ENCODE results near the gene HORMAD2.

The HORMAD2 gene

DNA sequence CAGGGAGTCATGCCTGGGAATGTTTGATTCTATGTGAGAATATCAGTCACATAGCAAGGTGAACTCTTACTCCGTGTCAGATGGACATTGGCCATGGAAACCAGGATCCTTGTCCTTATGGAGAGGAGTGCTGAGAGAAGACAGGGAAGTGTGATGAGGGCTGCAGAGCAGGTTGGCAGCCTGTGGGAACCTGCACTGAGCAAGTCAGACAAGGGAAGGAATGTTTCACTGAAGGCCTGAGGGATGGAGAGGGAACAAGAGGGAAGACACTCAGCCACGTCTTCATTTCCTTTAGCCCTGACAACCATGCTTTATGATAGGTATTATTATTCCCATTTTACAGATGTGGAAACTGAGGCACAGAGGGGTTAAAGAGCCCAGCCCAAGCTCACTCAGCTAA is 38.4 kb upstream of the HORMAD2 start:
- H3K4me1 ChIP-seq (ENCODE audit: insufficient read depth, low read length, poor library complexity, severe bottlenecking): peaks cover 19% of the 10 kb centered on the region
- no peaks in the 10 kb centered on the region for H3K79me2 ChIP-seq (ENCODE audit: insufficient read depth, low read length)
- no peak overlapping the region for H3K4me3 ChIP-seq (ENCODE audit: low read length, poor library complexity, severe bottlenecking)
- no peaks in the 10 kb centered on the region for H3K27me3 ChIP-seq (ENCODE audit: insufficient read depth, low read length, poor library complexity, severe bottlenecking)
- no peak for TF ChIP-seq EZH2phosphoT487 (IDR thresholded peaks at IDR 0.05; ENCODE audit: borderline replicate concordance)
- no peak for TF ChIP-seq CTCF (conservative IDR thresholded peaks at IDR 0.05; ENCODE audit: low read length)
- H3K9ac ChIP-seq (ENCODE audit: low read depth, low read length, poor library complexity, severe bottlenecking): no peak overlapping the region
- H3F3A ChIP-seq (ENCODE audit: low read depth): no peaks in the 10 kb centered on the region
- H3K36me3 ChIP-seq (ENCODE audit: insufficient read depth, low read length): no peaks in the 10 kb centered on the region
- H4K20me1 ChIP-seq (ENCODE audit: insufficient read depth, low read length, poor library complexity, severe bottlenecking): no peaks in the 10 kb centered on the region
- H3K4me2 ChIP-seq (ENCODE audit: low read depth, low read length, poor library complexity, severe bottlenecking): no peak overlapping the region
- H3K9me2 ChIP-seq (replicated peaks; ENCODE audit: low read depth, low read length): no peaks in the 10 kb centered on the region
- H3K9me3 ChIP-seq (ENCODE audit: insufficient read depth, low read depth, low read length): no peaks in the 10 kb centered on the region
- H2AFZ ChIP-seq (ENCODE audit: low read length): no peak overlapping the region

- no peaks in the 10 kb centered on the region for H4K20me1 ChIP-seq (ENCODE audit: insufficient read depth, low read length, poor library complexity, severe bottlenecking)
- no peaks in the 10 kb centered on the region for H3K36me3 ChIP-seq (ENCODE audit: insufficient read depth, low read length)
- H3K79me2 ChIP-seq (ENCODE audit: insufficient read depth, low read length): no peaks in the 10 kb centered on the region
- peak overlapping the region; percentile 37 for H3K4me2 ChIP-seq (ENCODE audit: low read depth, low read length, poor library complexity, severe bottlenecking)
- no peak overlapping the region for H3K9ac ChIP-seq (ENCODE audit: low read depth, low read length, poor library complexity, severe bottlenecking)
- no peaks in the 10 kb centered on the region for H3K9me3 ChIP-seq (ENCODE audit: insufficient read depth, low read depth, low read length)
- H3K27me3 ChIP-seq (ENCODE audit: insufficient read depth, low read length, poor library complexity, severe bottlenecking): no peaks in the 10 kb centered on the region
- H3K4me3 ChIP-seq (ENCODE audit: low read length, poor library complexity, severe bottlenecking): no peak overlapping the region
- H3F3A ChIP-seq (ENCODE audit: low read depth): no peaks in the 10 kb centered on the region
- H3K9me2 ChIP-seq (replicated peaks; ENCODE audit: low read depth, low read length): no peaks in the 10 kb centered on the region
- H2AFZ ChIP-seq (ENCODE audit: low read length): no peak overlapping the region
- H3K4me1 ChIP-seq (ENCODE audit: insufficient read depth, low read length, poor library complexity, severe bottlenecking): peaks cover 27% of the 10 kb centered on the region
- no peak for TF ChIP-seq EZH2phosphoT487 (IDR thresholded peaks at IDR 0.05; ENCODE audit: borderline replicate concordance)
Observed at GRCh38 chr22:30043161-30043560, 37.1 kb upstream of the HORMAD2 start.

DNA sequence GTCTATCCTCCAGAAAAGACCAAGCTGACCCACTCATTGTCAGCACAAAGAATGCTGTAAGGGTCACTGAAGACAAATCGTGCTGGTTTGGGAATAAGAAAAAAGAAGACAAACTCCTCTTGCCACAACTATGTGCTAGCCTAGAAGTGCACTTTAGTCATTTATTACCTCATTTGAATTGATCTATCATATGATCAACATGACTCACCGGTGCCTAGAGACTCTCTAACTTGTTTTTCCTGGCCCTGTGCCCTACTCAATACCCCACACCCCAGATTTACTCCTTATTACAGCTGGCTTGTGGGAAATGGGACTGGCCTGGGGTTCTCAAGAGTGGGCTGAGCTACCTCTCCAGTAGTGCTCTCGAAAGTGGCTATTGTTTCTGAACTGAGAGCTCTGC is 35.9 kb upstream of the HORMAD2 start:
- no peak overlapping the region for H2AFZ ChIP-seq (ENCODE audit: low read length)
- no peak overlapping the region for H3K4me2 ChIP-seq (ENCODE audit: low read depth, low read length, poor library complexity, severe bottlenecking)
- no peak overlapping the region for H3K9ac ChIP-seq (ENCODE audit: low read depth, low read length, poor library complexity, severe bottlenecking)
- no peaks in the 10 kb centered on the region for H3K9me2 ChIP-seq (replicated peaks; ENCODE audit: low read depth, low read length)
- H3F3A ChIP-seq (ENCODE audit: low read depth): no peaks in the 10 kb centered on the region
- TF ChIP-seq CTCF (conservative IDR thresholded peaks at IDR 0.05; ENCODE audit: low read length): no peak
- no peak for TF ChIP-seq EZH2phosphoT487 (IDR thresholded peaks at IDR 0.05; ENCODE audit: borderline replicate concordance)
- H3K4me3 ChIP-seq (ENCODE audit: low read length, poor library complexity, severe bottlenecking): no peak overlapping the region
- no peaks in the 10 kb centered on the region for H4K20me1 ChIP-seq (ENCODE audit: insufficient read depth, low read length, poor library complexity, severe bottlenecking)
- no peaks in the 10 kb centered on the region for H3K9me3 ChIP-seq (ENCODE audit: insufficient read depth, low read depth, low read length)
- no peaks in the 10 kb centered on the region for H3K79me2 ChIP-seq (ENCODE audit: insufficient read depth, low read length)
- H3K4me1 ChIP-seq (ENCODE audit: insufficient read depth, low read length, poor library complexity, severe bottlenecking): peaks cover 27% of the 10 kb centered on the region
- no peaks in the 10 kb centered on the region for H3K36me3 ChIP-seq (ENCODE audit: insufficient read depth, low read length)
- no peaks in the 10 kb centered on the region for H3K27me3 ChIP-seq (ENCODE audit: insufficient read depth, low read length, poor library complexity, severe bottlenecking)

- Histone ChIP-seq H3K9ac (ENCODE audit: low read depth, low read length, poor library complexity, severe bottlenecking) (no peak overlapping the region), H3K4me1 (ENCODE audit: insufficient read depth, low read length, poor library complexity, severe bottlenecking) (peaks cover 27% of the 10 kb centered on the region), H2AFZ (ENCODE audit: low read length) (no peak overlapping the region), H4K20me1 (ENCODE audit: insufficient read depth, low read length, poor library complexity, severe bottlenecking) (no peaks in the 10 kb centered on the region), H3K9me3 (ENCODE audit: insufficient read depth, low read depth, low read length) (no peaks in the 10 kb centered on the region), H3K27me3 (ENCODE audit: insufficient read depth, low read length, poor library complexity, severe bottlenecking) (no peaks in the 10 kb centered on the region), H3K9me2 (replicated peaks; ENCODE audit: low read depth, low read length) (no peaks in the 10 kb centered on the region), H3K4me3 (ENCODE audit: low read length, poor library complexity, severe bottlenecking) (no peak overlapping the region), H3K79me2 (ENCODE audit: insufficient read depth, low read length) (no peaks in the 10 kb centered on the region), H3K4me2 (ENCODE audit: low read depth, low read length, poor library complexity, severe bottlenecking) (no peak overlapping the region), H3K36me3 (ENCODE audit: insufficient read depth, low read length) (no peaks in the 10 kb centered on the region), H3F3A (ENCODE audit: low read depth) (no peaks in the 10 kb centered on the region)
- TF ChIP-seq CTCF (conservative IDR thresholded peaks at IDR 0.05; ENCODE audit: low read length) (no peak), EZH2phosphoT487 (IDR thresholded peaks at IDR 0.05; ENCODE audit: borderline replicate concordance) (no peak)
Observed at GRCh38 chr22:30044881-30045493, 35.3 kb upstream of the HORMAD2 start.
